ENCODE data around the gene POLN.

GRCh38 chr4:2079926-2080325 lies 162.0 kb downstream of the POLN start:
- no peak for TF ChIP-seq CTCF (IDR thresholded peaks at IDR 0.05)
- no peak for TF ChIP-seq POLR2A (IDR thresholded peaks at IDR 0.05)

Measured in uterus (tissue), 2 donors.